ENCODE measurements around the gene KCNG3.

Gene KCNG3, protein sequence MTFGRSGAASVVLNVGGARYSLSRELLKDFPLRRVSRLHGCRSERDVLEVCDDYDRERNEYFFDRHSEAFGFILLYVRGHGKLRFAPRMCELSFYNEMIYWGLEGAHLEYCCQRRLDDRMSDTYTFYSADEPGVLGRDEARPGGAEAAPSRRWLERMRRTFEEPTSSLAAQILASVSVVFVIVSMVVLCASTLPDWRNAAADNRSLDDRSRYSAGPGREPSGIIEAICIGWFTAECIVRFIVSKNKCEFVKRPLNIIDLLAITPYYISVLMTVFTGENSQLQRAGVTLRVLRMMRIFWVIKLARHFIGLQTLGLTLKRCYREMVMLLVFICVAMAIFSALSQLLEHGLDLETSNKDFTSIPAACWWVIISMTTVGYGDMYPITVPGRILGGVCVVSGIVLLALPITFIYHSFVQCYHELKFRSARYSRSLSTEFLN

DNA sequence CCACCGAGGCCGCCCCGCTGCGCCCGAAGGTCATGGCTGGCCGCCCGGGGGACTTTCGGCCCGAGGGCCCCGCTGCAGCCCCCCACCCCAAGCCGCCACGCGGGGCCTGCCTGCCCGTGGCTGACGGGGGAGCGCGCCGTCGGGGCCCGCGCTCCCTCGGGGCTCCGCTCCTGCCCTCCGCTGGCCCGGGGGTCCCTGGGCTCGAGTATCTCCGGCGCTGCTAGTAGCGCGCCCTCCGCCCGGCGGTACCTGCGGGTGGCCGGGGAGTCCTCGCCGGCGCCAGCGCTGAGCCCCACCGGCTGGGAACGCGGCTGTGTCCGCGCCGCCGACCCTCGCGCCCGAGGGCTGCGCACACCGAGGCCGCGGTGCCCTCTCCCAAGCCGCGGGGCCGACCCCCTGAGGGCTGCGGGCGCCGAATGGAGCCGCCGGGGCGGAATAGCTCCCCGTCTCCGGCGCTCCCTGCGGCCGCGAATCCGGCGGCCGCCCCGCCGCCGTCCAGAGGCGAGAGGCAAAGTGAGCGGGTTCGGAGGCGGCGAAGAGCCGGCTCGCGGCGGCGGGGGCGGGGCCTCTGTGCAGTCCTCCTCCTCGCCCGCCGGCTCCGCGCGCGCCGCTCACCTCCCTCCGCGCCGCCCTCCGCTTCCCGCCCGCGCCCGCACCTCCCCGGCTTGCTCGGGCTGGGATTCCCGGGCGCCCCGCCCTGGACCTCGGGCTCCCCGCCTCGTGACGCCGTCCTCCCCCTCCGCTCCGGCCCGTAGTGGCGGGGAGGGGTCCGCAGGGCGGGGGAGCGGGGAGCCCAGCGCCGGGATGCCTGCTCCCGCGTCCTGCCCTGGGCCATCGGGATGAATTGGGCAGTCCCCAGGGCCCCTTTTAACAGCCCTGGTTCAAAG, at the start of gene KCNG3:
TSS of gene KCNG3 (minus strand) at position 515 of the 887 bp plus-strand sequence. CDS start at position 34, 481 bp downstream.
- peak within 1 kb of the TSS; percentile 62 for H3K4me3 ChIP-seq (ENCODE audit: low read depth, low read length)
- TF ChIP-seq, protein P1, sequence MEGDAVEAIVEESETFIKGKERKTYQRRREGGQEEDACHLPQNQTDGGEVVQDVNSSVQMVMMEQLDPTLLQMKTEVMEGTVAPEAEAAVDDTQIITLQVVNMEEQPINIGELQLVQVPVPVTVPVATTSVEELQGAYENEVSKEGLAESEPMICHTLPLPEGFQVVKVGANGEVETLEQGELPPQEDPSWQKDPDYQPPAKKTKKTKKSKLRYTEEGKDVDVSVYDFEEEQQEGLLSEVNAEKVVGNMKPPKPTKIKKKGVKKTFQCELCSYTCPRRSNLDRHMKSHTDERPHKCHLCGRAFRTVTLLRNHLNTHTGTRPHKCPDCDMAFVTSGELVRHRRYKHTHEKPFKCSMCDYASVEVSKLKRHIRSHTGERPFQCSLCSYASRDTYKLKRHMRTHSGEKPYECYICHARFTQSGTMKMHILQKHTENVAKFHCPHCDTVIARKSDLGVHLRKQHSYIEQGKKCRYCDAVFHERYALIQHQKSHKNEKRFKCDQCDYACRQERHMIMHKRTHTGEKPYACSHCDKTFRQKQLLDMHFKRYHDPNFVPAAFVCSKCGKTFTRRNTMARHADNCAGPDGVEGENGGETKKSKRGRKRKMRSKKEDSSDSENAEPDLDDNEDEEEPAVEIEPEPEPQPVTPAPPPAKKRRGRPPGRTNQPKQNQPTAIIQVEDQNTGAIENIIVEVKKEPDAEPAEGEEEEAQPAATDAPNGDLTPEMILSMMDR (IDR thresholded peaks at IDR 0.05; ENCODE audit: low read depth, low read length) = no peak

DNA sequence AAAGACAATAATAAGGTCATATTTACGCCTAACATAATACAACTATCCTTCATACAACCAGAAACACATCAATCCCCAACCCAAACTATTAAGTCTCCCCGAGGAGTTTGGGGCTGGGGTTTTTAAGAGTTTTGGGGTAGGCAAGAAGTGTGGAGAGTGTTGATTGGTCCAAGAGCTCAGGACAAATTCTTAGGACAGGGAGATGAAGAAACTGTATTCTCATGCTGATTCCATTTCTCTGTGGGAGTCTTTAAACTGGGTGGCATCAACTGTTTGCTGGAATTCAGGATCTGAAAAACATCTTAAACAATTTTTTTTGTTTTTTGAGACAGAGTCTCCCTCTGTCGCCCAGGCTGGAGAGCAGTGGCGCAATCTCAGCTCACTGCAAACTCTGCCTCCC, 49.1 kb upstream of the KCNG3 start:
- TF ChIP-seq, protein P1 (IDR thresholded peaks at IDR 0.05; ENCODE audit: low read depth, low read length) = no peak
- H3K4me3 ChIP-seq (ENCODE audit: low read depth, low read length) = no peak overlapping the region

DNA sequence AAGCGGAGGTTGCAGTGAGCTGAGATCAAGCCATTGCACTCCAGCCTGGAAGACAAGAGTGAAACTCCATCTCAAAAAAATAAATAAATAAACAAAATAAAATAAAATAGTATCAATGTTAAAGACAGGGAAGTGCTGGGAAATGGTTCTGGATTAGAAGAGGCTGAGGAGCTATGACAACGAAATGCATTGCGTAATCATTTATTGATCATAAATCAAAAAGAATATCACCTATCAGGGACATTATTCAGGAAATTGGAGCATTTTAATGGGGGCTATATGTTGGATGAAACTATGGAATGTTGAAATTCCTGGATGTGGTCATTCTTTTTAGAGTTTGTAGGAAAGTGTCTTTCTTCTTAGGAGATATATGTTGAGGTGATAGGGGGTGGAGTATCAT, 43.7 kb upstream of the KCNG3 start:
- TF ChIP-seq, protein P1 (IDR thresholded peaks at IDR 0.05; ENCODE audit: low read depth, low read length) = no peak
- H3K4me3 ChIP-seq (ENCODE audit: low read depth, low read length) = no peak overlapping the region

DNA sequence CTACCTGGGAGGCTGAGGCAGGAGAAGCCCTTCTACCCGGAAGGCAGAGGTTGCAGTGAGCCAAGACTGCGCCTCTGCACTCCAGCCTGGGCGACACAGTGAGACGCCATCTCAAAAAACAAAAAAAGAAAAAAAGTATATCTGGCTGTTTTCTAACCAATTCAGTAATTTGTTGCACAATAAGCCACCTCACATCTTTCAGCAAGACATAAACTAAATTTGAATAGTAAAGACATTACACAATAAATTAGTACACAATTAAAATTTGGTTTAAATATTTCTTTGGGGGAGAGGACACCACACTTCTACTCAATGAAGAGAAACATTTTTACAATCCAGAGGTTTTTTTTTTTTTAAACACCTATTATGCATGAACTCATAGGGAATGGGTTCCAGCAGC, 38.6 kb upstream of the KCNG3 start:
- TF ChIP-seq, protein P1 (IDR thresholded peaks at IDR 0.05; ENCODE audit: low read depth, low read length) = no peak
- H3K4me3 ChIP-seq (ENCODE audit: low read depth, low read length) = no peak overlapping the region

DNA sequence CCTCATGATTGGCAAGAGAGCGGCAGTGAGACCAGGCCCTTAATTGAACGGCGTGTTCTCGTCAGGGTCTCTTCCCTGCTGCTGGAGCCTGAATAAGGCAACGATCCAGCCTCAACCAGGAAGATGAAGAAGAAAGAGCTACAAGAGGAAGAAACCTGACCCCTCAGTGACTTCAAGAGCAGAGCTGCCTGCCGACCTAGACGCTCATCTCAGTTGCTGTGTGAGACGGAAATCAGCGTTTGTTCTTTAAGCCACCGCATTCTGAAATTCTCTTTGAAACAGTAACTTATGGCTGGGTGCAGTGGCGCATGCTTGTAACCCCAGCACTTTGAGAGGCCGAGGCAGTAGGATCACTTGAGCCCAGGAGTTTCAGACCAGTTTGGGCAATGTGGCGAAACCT, 29.6 kb upstream of the KCNG3 start:
- no peak overlapping the region for H3K4me3 ChIP-seq (ENCODE audit: low read depth, low read length)
- TF ChIP-seq, protein P1 (IDR thresholded peaks at IDR 0.05; ENCODE audit: low read depth, low read length) = no peak

DNA sequence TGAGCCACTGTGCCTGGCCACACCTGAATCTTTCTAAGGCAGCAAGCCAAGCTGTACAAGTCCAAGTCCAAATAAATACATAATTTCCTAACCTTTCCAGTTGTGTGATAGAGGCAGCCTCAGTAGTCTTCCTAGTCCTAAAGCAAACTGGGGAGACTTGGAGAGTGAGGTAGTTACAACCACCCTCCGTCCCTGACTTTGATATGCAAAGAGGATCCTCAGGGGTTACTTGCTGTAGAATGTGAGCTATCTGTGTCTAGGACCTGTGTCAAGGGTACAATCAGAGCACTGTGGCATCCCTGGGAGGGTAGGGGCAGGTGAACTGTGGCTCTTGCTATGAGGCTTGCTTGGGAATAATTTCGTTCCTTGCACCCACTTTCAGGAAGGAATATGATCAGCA, 28.3 kb upstream of the KCNG3 start:
- TF ChIP-seq, protein P1 (IDR thresholded peaks at IDR 0.05; ENCODE audit: low read depth, low read length) = no peak
- H3K4me3 ChIP-seq (ENCODE audit: low read depth, low read length) = no peak overlapping the region
